Measurements from ENCODE around the gene CD52. TPM values are rescaled to one million over a fixed set of nuclear protein-coding genes. Genes with fewer than 3 reads are reported as not detected.

Gene CD52
- total RNA-seq, 1 donor from 2014 or later, result 2.4 TPM

GRCh38 chr1:26275580-26276431 is 42.0 kb upstream of the CD52 start:
- Histone ChIP-seq H3K36me3 (peaks cover 52% of the 10 kb centered on the region), H3K4me1 (peaks cover 68% of the 10 kb centered on the region), H3K4me3 (peak overlapping the region; percentile 12)

GRCh38 chr1:26276432-26276838 is 41.3 kb upstream of the CD52 start:
- Histone ChIP-seq H3K36me3 (peaks cover 52% of the 10 kb centered on the region), H3K27me3 (ENCODE audit: low read depth) (no peaks in the 10 kb centered on the region), H3K9me3 (replicated peaks) (no peaks in the 10 kb centered on the region), H3K4me3 (no peak overlapping the region), H3K27ac (replicated peaks) (peak overlapping the region; percentile 98), H3K4me1 (peaks cover 75% of the 10 kb centered on the region)
- intact Hi-C loops (cut with micrococcal nuclease), result loop anchor here (5.0 kb wide), 1 partner anchor 46 kb away; no protein-coding TSS in a partner anchor
- no peak for DNase-seq
- no peak for TF ChIP-seq CTCF (IDR thresholded peaks at IDR 0.05; ENCODE audit: borderline replicate concordance)

More at GRCh38 chr1:26275580-26276431, 42.0 kb upstream of the CD52 start:
- DNase-seq, result peak; percentile 81
- peak; percentile 89 for TF ChIP-seq CTCF (IDR thresholded peaks at IDR 0.05; ENCODE audit: borderline replicate concordance)
- intact Hi-C loops (cut with micrococcal nuclease), result loop anchor here (5.0 kb wide), 1 partner anchor 46 kb away; no protein-coding TSS in a partner anchor
- Histone ChIP-seq H3K27me3 (ENCODE audit: low read depth) (no peaks in the 10 kb centered on the region), H3K9me3 (replicated peaks) (no peaks in the 10 kb centered on the region), H3K27ac (replicated peaks) (peak overlapping the region; percentile 98)

GRCh38 chr1:26277261-26277661 is 40.5 kb upstream of the CD52 start:
- peaks cover 81% of the 10 kb centered on the region for H3K4me1 ChIP-seq
- intact Hi-C loops (cut with micrococcal nuclease), result loop anchor here (5.0 kb wide), 1 partner anchor 45 kb away; no protein-coding TSS in a partner anchor
- H3K9me3 ChIP-seq (replicated peaks), result no peaks in the 10 kb centered on the region
- no peak overlapping the region for H3K4me3 ChIP-seq
- TF ChIP-seq CTCF (IDR thresholded peaks at IDR 0.05; ENCODE audit: borderline replicate concordance), result no peak
- H3K36me3 ChIP-seq, result peaks cover 47% of the 10 kb centered on the region
- H3K27me3 ChIP-seq (ENCODE audit: low read depth), result no peaks in the 10 kb centered on the region
- DNase-seq, result no peak
- H3K27ac ChIP-seq (replicated peaks), result peak overlapping the region; percentile 98

- H3K36me3 ChIP-seq, result peaks cover 46% of the 10 kb centered on the region
- no peak overlapping the region for H3K4me3 ChIP-seq
- peaks cover 86% of the 10 kb centered on the region for H3K4me1 ChIP-seq
- no peak for DNase-seq
- H3K27me3 ChIP-seq (ENCODE audit: low read depth), result no peaks in the 10 kb centered on the region
- intact Hi-C loops (cut with micrococcal nuclease), result loop anchor here (5.0 kb wide), 1 partner anchor 45 kb away; no protein-coding TSS in a partner anchor
- no peak for TF ChIP-seq CTCF (IDR thresholded peaks at IDR 0.05; ENCODE audit: borderline replicate concordance)
- no peaks in the 10 kb centered on the region for H3K9me3 ChIP-seq (replicated peaks)
- H3K27ac ChIP-seq (replicated peaks), result peak overlapping the region; percentile 98
Observed at GRCh38 chr1:26277719-26278118, 40.0 kb upstream of the CD52 start.

GRCh38 chr1:26278303-26278702 is 39.5 kb upstream of the CD52 start:
- DNase-seq, result peak; percentile 51
- Histone ChIP-seq H3K36me3 (peaks cover 40% of the 10 kb centered on the region), H3K4me3 (no peak overlapping the region), H3K27me3 (ENCODE audit: low read depth) (no peaks in the 10 kb centered on the region), H3K9me3 (replicated peaks) (no peaks in the 10 kb centered on the region), H3K4me1 (peaks cover 89% of the 10 kb centered on the region), H3K27ac (replicated peaks) (peak overlapping the region; percentile 98)
- TF ChIP-seq CTCF (IDR thresholded peaks at IDR 0.05; ENCODE audit: borderline replicate concordance), result no peak
- intact Hi-C loops (cut with micrococcal nuclease), result loop anchor here (5.0 kb wide), 1 partner anchor 44 kb away; no protein-coding TSS in a partner anchor
